EH (cell line): Measurements from ENCODE around the gene GASK1A.

Experiments
- DNase-seq: peaks from one replicate; pipeline ENCODE4 v3.0.0-alpha.2; 2015; ENCODE audit warnings: low read depth

The GASK1A gene

DNA sequence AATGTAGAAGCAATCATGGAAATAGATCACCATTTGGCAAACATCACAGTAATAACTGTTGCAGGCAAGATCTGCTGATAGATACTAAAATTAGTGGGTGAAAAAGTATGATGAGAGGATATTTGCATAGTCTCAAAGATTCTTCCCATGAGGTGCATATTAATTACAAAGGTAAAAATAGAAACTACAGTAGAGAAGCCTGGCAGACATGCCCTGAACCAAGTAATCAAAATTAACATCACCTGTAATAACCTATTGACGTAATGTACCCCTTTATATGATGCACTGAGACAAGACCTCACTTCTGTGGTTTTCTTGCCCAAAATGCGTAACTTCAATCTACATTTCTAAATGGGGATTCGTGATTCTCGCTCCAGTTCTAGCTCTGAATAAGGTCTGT lies 112.4 kb downstream of the GASK1A start:
- no peak for DNase-seq

DNA sequence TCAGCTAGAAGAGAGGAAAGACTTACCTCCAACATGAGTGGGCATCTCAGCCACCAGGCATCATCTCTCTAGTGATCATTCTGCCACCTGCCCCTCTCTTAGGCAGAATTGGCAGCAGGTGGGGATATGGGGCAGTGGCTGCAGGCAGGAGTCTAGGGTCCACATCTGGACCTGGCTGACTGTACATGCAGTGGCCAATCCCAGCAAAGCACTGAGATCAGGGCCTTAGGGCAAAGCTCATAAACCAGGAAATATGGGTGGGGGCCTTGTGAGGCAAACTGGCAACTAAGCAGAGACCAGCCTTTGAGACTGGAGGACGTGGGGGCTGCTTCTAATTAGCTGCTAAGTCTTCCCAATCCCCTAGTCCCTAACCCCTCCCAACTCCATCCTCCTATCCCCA lies 113.9 kb downstream of the GASK1A start:
- DNase-seq, result no peak

DNA sequence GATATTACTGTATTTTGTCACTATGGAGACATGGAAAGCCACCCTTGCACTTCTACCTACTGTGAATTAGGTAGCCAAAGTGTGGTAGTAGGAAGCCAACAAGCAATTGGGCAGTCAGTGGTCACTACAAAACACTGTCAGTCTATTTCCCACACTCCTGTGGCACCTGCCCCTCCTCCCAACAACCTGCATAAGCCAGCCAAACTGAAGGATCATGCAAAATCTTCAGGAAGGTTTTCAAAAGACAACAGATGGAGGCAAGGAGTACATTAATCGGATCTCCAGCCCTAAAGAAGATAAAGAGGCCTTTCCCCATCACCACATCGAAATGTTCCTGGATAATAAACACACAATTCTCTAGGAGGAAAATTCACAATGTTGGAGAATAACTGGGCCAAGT lies 114.9 kb downstream of the GASK1A start:
- no peak for DNase-seq

DNA sequence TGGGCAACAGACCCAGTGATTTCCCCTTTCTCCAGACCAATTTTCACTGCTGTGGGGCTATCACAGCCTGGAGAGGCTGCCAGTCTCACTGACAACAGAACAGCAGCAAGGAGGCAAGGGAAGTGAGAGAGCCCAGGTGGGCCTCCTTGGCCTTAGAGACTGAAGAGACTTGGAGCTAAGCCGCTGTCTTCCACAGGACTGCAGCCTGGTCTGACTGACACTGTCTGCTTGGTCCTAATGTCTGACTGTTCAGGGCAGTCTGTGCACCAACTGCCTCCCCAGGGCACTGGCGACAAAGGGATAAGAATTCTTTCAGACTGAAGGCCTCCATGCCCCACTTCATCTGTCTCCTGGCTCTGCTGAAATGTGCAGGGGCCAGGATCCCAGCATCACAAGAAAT lies 115.3 kb downstream of the GASK1A start:
- DNase-seq, result no peak

DNA sequence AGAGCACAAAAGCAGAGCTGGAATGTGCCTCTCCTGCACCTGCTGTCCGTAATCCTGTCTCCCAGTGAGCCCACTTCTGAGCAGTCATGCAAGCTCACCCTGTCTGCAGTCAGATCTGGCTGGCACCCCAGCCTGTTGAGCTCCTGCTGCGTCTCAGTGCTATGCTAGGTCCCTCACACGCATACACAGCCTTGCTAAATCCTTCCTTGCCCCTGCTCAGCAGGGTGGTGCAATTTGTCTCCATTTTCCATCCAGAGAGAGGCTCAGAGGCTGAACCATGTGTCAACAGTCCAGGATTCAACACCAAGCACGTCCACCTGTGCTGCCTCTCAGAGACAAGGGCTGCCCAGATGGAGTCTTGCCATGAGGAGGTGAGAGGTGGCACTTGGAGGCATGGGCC lies 115.7 kb downstream of the GASK1A start:
- DNase-seq, result no peak

GRCh38 chr3:43095370-43095769 lies 116.3 kb downstream of the GASK1A start:
- DNase-seq, result no peak

- DNase-seq, result no peak
Measured at GRCh38 chr3:43096761-43097160, 117.7 kb downstream of the GASK1A start.

GRCh38 chr3:43097400-43098080 lies 118.4 kb downstream of the GASK1A start:
- DNase-seq, result no peak

DNA sequence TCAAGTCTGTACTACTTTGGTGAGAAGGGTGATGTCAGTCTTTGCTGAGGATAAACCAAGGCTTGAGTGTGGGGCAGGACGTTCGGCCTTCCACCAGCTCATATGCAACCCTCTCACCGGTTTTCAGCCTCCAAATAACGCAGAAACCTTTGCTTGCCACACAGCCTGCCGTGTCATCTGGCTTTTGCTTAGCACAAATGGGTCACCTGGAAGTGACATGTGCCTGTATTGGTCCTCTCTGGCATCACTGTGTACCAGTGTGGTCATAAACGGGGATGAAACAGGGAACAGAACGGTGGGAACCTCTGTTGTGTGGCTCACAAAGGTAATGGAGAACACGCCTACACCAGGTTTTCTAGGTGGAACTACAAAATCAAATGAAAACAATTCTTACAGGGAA lies 119.7 kb downstream of the GASK1A start:
- no peak for DNase-seq

GRCh38 chr3:43102773-43103480 lies 123.8 kb downstream of the GASK1A start:
- DNase-seq, result no peak

GRCh38 chr3:43104039-43104438 lies 124.9 kb downstream of the GASK1A start:
- DNase-seq, result no peak

GRCh38 chr3:43104660-43105595 lies 125.8 kb downstream of the GASK1A start:
- peak; percentile 3 for DNase-seq

DNA sequence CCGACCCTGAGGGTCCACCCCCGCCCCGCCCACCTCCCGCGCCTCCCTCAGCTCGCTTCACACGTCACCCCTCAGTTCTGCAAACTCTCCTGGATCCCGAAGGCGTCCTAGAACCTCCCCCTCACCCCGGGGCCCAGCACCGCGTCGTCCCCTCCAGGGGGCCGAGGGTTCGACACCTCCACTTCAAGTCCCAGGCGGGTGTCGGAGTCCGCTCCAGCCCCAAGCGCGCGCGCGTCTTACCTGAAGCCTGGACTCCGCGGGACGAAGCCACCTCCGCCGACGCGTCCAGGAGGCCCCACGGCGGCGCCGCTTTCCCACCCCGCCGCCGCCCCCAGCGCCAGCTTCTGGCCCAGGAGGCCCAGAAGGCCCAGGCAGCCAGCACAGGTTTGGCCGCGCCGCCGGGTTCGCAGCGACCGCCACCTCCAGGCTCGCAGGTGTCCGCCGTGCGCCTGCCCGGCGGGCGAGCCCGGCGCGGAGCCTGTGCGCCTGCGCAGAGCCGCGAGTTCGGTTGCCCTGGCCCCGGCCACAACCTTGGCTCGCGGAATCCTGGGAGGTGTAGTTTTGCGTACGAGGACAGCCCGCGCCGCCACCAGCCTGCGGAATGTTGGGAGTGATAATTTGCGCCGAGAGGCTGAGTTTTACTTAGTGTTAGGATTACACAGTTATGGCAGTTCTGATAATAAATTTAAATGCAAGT lies 126.6 kb downstream of the GASK1A start, which contains the start of gene POMGNT2:
POMGNT2 (minus strand) TSS at position 484 of the 697 bp plus-strand sequence. CDS start 24,648 bp downstream, outside the sequence.
- peak; percentile 85 for DNase-seq

GRCh38 chr3:43106293-43106628 lies 127.2 kb downstream of the GASK1A start:
- DNase-seq, result no peak
